Muscle of back (tissue), 13 donors: ENCODE results near the gene KIF5A. TPM values are rescaled to one million over a fixed set of nuclear protein-coding genes. Genes with fewer than 3 reads are reported as not detected.
"Not testable (repeated sequence)": the region's sequence is repeated elsewhere in the genome, so short reads cannot be mapped to it uniquely, and the experiment has no call there.

Experiments
- DNase-seq, 3 donors: peaks; one replicate each; pipeline versions ENCODE4 v3.0.0 to v3.0.0-alpha.2; 2013
- long read RNA-seq, 9 donors: transcript quantifications; one replicate each; lab custom pipeline, GENCODE V29; 2026
- polyA plus RNA-seq, 10 donors: library from polyadenylated mRNA; unstranded; fragments of 120-200 nt; gene quantifications; one replicate each; pipeline ENCODE4 v1.2.1, GENCODE V29; 2013; ENCODE audit not compliant: insufficient read length in 10 of 10

KIF5A gene
- polyA plus RNA-seq = under 1 TPM in 9 of 10 donors, not detected in 1; 0.08 to 0.46 (median 0.17) TPM
- long read RNA-seq, donor 1 = 0 reads
- long read RNA-seq, donor 2 = 0 reads
- long read RNA-seq, donor 3 = 0 reads
- long read RNA-seq, donor 4 = 0 reads
- long read RNA-seq, donor 5 = 0 reads
- long read RNA-seq, donor 6 = 0 reads
- long read RNA-seq, donor 7 = 0 reads
- long read RNA-seq, donor 8 = 0 reads
- long read RNA-seq, donor 9 = 0 reads

DNA sequence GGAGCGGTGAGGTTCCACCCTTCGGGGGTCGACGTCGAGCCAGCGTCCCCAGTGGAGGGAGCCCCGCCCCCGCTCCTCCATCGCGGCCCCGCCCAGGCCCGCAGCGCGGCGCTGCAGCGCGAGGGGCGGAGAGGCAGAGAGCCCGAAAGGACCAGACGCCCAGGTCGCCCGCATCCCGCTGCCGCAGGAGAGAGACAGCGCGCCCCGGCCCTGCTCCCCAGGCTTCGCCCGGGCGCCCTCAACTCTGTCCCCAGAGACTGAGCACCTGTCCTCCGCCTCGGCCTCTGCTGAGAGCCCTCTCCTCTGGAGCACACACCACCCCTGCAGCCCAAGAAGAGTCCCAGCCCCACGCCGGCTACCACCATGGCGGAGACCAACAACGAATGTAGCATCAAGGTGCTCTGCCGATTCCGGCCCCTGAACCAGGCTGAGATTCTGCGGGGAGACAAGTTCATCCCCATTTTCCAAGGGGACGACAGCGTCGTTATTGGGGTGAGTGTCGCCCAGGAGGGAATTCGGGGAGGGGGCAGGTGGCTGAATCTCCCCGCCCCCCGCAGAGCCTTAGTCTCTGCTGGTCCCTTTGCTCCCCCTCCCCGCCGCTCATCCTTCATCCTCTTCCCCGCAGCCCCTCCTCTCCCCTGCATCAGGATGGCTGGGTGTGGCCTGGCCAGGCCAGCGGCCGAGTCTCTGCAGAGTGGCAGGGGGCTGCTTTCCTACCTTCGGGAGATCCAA, at the start of gene KIF5A:
KIF5A (plus strand) TSS at position 136 of the 732 bp plus-strand sequence; CDS start at position 364, 228 bp downstream.
- DNase-seq = no peak

GRCh38 chr12:57500213-57500612, 49.6 kb upstream of the KIF5A start:
- DNase-seq = no peak

DNA sequence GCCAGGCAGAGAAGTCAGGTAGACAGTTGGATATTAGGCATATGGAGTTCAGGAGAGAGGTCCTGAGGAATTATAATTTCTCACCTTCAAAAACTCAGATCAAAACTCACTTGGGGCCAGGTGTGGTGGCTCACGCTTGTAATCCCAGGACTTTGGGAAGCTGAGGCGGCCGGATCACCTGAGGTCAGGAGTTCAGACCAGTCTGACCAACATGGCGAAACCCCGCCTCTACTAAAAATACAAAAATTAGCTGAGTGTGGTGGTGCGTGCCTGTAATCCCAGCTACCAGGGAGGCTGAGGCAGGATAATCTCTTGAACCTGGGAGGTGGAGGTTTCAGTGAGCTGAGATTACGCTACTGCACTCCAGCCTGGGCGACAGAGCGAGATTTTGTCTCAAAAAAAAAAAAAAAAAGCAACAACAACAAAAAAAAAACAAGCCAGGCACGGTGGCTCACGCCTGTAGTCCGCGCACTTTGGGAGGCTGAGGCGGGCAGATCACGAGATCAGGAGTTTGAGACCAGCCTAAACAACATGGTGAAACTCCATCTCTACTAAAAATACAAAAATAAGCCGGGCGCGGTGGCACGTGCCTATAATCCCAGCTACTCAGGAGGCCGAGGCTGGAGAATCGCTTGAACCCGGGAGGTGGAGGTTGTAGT, 47.4 kb upstream of the KIF5A start:
- not testable (repeated sequence) for DNase-seq

- DNase-seq = not testable (repeated sequence)
Observed at GRCh38 chr12:57506541-57506940, 43.3 kb upstream of the KIF5A start.

DNA sequence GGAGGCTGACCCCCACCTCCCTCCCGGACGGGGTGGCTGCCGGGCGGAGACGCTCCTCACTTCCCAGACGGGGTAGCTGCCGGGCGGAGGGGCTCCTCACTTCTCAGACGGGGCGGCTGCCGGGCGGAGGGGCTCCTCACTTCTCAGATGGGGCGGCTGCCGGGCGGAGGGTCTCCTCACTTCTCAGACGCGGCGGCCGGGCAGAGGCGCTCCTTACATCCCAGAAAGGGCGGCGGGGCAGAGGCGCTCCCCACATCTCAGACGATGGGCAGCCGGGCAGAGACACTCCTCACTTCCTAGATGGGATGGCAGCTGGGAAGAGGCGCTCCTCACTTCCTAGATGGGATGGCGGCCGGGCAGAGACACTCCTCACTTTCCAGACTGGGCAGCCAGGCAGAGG, 42.0 kb upstream of the KIF5A start:
- not testable (repeated sequence) for DNase-seq

GRCh38 chr12:57511161-57511560, 38.7 kb upstream of the KIF5A start:
- no peak for DNase-seq

DNA sequence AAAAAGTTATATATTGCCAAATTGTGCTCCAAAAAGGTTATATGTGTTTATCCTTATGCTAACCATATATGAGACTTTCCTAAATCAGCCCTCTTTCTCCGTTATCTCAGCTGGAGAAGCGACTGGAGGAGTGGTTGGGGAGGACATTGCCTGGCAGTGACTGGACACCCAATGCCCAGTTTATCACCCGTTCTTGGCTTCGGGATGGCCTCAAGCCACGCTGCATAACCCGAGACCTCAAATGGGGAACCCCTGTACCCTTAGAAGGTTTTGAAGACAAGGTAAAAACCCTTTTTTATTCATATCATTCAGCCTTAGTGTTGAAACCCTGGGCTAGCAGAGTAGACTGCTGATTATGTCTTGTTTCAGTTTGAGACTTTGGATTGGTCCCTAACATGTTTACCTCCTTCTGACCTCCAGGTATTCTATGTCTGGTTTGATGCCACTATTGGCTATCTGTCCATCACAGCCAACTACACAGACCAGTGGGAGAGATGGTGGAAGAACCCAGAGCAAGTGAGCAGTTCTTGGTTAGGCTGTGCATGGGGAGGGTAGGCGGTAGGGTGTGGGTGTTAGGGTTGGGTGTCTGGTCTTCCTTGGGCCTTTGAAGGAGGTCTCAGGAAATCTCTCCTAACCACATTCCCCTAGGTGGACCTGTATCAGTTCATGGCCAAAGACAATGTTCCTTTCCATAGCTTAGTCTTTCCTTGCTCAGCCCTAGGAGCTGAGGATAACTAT, 38.1 kb upstream of the KIF5A start:
- DNase-seq = no peak

GRCh38 chr12:57512665-57513064, 37.2 kb upstream of the KIF5A start:
- no peak for DNase-seq

DNA sequence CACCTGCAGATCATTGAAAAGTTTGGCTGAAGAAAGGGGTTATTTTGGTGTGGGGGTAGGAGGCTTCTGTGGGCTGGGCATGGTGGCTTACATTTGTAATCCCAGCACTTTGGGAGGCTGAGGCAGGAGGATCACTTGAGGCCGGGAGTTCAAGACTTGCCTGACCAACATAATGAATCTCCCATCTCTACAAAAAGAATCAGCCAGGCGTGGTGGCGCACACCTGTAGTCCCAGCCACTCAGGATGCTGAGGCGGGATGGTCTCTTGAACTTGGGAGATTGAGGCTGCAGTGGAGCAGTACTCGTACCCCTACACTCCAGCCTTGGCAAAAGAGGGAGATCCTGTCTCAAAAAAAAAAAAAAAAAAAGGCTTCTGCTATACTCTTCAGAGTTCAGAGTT, 36.6 kb upstream of the KIF5A start:
- no peak for DNase-seq

DNA sequence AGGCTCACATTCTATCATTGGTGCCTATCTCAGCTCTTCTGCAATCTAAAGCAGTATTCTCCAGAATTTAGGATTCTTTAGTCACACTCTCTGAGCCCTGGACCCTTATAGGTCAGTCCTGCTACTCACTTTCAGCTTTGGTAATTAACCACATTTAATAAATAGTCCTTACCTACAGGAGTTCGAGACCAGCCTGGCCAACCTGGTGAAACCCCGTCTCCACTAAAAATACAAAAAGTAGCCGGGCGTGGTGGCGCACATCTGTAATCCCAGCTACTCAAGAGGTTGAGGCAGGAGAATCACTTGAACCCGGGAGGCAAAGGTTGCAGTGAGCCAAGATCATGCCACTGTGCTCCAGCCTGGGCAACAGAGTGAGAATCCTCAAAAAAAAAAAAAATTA, 36.2 kb upstream of the KIF5A start:
- DNase-seq = not testable (repeated sequence)

DNA sequence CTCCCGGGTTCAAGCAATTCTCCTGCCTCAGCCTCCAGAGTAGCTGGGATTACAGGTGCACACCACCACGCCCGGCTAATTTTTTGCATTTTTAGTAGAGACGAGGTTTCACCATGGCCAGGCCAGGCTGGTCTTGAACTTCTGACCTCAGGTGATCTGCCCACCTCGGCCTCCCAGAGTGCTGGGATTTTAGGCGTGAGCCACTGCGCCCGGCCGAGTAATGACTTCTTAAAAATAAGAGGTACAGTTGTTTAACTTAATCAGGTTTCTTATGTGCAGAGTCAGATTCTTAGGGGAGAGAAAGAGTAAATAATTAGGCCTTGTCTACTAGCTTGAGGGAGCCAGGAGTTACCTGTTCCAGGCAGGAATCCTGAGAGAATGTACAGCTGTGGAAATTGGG, 35.6 kb upstream of the KIF5A start:
- not testable (repeated sequence) for DNase-seq

DNA sequence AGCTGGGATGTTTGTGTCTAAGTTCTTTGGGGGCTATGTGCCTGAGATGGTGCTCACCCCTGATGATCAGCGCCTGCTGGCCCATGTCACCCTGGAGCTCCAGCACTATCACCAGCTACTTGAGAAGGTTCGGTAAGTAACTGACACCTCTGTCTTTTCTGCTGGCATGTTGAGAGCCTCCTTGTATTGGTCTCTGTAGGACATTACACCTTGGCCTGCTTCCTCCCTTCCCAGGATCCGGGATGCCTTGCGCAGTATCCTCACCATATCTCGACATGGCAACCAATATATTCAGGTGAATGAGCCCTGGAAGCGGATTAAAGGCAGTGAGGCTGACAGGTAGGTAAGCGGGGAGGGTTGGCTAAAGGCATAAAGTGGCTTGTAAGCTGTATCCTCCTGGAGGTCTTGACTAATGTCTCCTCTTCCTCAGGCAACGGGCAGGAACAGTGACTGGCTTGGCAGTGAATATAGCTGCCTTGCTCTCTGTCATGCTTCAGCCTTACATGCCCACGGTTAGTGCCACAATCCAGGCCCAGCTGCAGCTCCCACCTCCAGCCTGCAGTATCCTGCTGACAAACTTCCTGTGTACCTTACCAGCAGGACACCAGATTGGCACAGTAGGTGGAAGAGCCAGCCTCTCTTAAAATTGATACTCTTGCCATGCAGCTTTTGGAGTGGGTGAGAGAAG, 35.0 kb upstream of the KIF5A start:
- DNase-seq = no peak

- no peak for DNase-seq
Observed at GRCh38 chr12:57515408-57515933, 34.4 kb upstream of the KIF5A start.

- DNase-seq = no peak
Observed at GRCh38 chr12:57515934-57516541, 33.8 kb upstream of the KIF5A start.

DNA sequence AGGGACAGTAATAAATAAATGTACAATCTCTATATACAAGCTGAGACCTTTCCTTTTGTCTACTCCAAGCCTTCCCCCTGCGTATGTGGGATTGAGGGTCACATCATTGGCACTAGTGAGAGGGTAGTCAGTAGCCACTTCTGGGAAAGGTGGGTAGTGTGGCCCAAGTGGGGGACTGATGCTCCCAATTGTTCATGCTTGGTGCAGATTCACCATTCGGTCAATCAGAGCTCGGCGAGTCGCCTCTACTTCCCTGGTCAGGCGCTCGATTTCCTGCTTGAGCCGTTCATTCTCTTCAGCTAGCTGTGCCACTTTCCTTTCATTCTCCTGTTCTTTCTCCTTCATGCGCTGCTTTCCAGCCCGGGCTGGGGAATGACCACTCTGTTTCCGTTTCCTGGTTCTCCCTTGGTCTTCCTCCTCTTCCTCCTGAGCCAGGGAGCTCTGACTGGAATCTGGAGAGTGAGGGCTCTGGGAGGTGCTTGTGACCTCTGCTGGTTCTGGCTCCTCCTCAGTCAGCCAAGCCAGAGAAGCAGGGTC, 33.2 kb upstream of the KIF5A start:
- DNase-seq = no peak

- no peak for DNase-seq
Observed at GRCh38 chr12:57517187-57517586, 32.7 kb upstream of the KIF5A start.

DNA sequence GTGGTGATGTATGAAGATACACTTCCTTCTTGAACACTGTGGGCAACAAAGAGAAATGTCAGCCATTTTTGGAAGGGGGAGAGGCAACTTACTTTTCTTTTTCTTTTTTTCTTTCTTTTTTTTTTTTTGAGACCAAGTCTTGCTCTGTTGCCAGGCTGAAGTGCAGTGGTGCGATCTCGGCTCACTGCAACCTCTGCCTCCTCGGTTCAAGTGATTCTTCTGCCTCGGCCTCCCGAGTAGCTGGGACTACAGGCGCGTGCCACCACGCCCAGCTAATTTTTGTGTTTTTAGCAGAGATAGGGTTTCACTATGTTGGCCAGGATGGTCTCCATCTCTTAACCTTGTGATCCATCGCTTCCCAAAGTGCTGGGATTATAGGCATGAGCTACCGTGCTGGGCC, 32.1 kb upstream of the KIF5A start:
- DNase-seq = not testable (repeated sequence)

DNA sequence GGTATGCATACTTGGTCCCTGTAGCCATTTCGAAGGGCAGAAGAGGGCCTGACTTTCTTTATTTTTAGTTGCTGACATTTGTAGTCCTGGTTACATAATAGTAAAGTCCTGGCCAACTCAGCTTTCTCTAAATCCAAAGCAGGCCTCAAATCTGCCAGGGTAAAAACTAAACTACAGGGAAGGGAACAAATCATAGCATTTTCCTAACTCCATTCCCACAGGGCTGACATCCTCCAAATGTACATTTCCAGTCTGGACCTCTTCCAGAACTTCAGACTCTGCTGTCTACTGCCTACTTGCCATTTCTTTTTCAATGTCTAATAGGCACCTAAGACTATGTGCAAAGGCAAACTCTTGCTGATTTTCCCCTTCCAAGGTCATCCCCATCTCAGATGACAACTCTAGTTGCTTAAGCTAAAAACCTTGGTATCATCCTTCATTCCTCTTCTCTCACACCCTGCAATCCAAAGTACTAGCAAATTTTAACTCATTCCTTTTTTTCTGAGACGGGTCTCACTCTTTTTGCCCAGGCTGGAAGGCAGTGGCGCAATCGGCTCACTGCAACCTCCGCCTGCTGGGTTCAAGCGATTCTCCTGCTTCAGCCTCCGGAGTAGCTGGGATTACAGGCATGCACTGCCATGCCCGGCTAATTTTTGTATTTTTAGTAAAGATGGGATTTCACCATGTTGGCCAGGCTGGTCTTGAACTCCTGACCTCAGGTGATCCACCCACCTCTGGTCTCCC, 31.5 kb upstream of the KIF5A start:
- peak in 2 of 3 donors; percentile 48 to 70 for DNase-seq

GRCh38 chr12:57518920-57519795, 30.7 kb upstream of the KIF5A start:
- no peak for DNase-seq
